Choroid plexus epithelial cell (primary cell): ENCODE data around the gene LRP1B.
A peak's percentile ranks its signal among the peaks of the same experiment; 100 is the strongest.

Experiments used
- DNase-seq: peaks from one replicate; pipeline ENCODE4 v3.0.0-alpha.2; 2010; ENCODE audit warnings: low read depth
- H3K4me3 ChIP-seq: 2 replicates; pipeline ENCODE4 v1.5.1; 2011; ENCODE audit warnings: low read depth, mild to moderate bottlenecking, control low read depth, low read length, moderate library complexity
- CTCF ChIP-seq: conservative IDR thresholded peaks from 2 replicates; pipeline ENCODE4 v1.5.1; 2011; ENCODE audit warnings: low read depth, mild to moderate bottlenecking, control low read depth, inconsistent platforms, low read length, moderate library complexity

The LRP1B gene

DNA sequence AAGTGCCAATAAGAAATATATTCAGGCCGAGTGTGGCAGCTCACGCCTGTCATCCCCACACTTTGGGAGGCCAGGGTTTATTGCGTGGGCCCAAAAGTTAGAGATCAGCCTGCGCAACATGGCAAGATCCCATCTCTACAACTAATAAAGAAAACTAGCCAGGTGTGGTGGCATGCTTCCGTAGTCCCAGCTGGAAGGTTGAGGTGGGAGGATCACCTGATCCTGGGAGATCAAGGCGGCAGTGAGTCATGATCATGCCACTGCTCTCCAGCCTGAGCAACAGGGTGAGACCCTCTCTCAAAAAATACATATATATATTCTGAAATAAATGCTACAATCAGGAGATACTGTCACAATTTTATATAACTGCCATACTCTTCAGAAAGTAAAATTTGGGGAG is 1745.9 kb downstream of the LRP1B start:
- no peak for DNase-seq
- TF ChIP-seq CTCF, result no peak
- no peak overlapping the region for H3K4me3 ChIP-seq

GRCh38 chr2:140383781-140384180 is 1747.0 kb downstream of the LRP1B start:
- DNase-seq, result no peak
- H3K4me3 ChIP-seq, result no peak overlapping the region
- no peak for TF ChIP-seq CTCF

DNA sequence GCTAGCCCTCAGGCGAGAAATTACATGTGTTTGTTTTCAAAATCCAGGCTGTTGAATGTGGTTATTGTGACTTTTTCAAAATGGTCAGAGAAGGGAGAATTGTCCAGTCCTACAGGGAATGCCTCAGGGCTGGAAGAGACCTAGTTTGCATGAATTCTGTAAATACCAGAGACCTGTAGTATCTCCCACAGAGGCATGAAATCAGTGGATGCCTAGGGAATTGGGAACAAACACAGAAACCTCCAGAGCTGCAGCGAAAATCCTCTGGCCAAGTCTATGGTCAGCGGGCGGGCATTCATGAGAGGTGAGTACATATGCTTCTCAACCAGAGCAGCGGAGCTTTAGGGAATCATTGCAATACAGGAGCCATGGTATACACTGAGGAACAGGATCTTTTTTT is 1754.1 kb downstream of the LRP1B start:
- H3K4me3 ChIP-seq, result no peak overlapping the region
- no peak for TF ChIP-seq CTCF
- DNase-seq, result no peak

GRCh38 chr2:140363131-140363530 is 1767.7 kb downstream of the LRP1B start:
- TF ChIP-seq CTCF, result no peak
- no peak for DNase-seq
- no peak overlapping the region for H3K4me3 ChIP-seq

- no peak overlapping the region for H3K4me3 ChIP-seq
- no peak for DNase-seq
- no peak for TF ChIP-seq CTCF
Observed at GRCh38 chr2:140362361-140362760, 1768.5 kb downstream of the LRP1B start.

GRCh38 chr2:140359056-140359771 is 1771.6 kb downstream of the LRP1B start:
- H3K4me3 ChIP-seq, result no peak overlapping the region
- TF ChIP-seq CTCF, result no peak
- DNase-seq, result peak; percentile 13

- no peak for DNase-seq
- no peak overlapping the region for H3K4me3 ChIP-seq
- TF ChIP-seq CTCF, result no peak
Observed at GRCh38 chr2:140356697-140357096, 1774.1 kb downstream of the LRP1B start.
